ENCODE data around the gene TBX5. TPM values are rescaled to one million over a fixed set of nuclear protein-coding genes. Genes with fewer than 3 reads are reported as not detected.

TBX5 gene
- total and polyA plus RNA-seq, 12 donors, result 0.07 to 0.27 (median 0.14) TPM; not detected in 8

GRCh38 chr12:114311974-114312373 lies 94.0 kb downstream of the TBX5 start:
- no peak for DNase-seq
- no peaks in the 10 kb centered on the region for H3K4me1 ChIP-seq (replicated peaks in 1 of 2)
- WGBS, 4 donors, result 67 to 81% (median 74%) methylated on average over 3 to 4 of the region's 4 CpGs
- H3K36me3 ChIP-seq (replicated peaks in 1 of 2), result no peaks in the 10 kb centered on the region
- no peak for TF ChIP-seq CTCF (IDR thresholded peaks at IDR 0.05)
- TF ChIP-seq POLR2A (IDR thresholded peaks at IDR 0.05), result no peak
- intact Hi-C loops (cut with DNase I), result no loop called here
- H3K4me3 ChIP-seq, result no peak overlapping the region
- H3K27ac ChIP-seq, result no peak overlapping the region
- peaks cover 4% of the 10 kb centered on the region for H3K27me3 ChIP-seq
- no peaks in the 10 kb centered on the region for H3K9me3 ChIP-seq (replicated peaks in 1 of 3)

GRCh38 chr12:114306646-114307045 lies 99.3 kb downstream of the TBX5 start:
- WGBS, 4 donors, result 61 to 72% (median 68%) methylated on average over 1 of the region's 1 CpG

GRCh38 chr12:114305446-114305845 lies 100.5 kb downstream of the TBX5 start:
- H3K4me3 ChIP-seq, result no peak overlapping the region
- TF ChIP-seq POLR2A (IDR thresholded peaks at IDR 0.05) (no peak), CTCF (IDR thresholded peaks at IDR 0.05) (no peak)
- intact Hi-C loops (cut with DNase I), result no loop called here

More at GRCh38 chr12:114306646-114307045, 99.3 kb downstream of the TBX5 start:
- Histone ChIP-seq H3K4me1 (replicated peaks in 1 of 2) (no peaks in the 10 kb centered on the region), H3K9me3 (replicated peaks in 1 of 3) (no peaks in the 10 kb centered on the region), H3K4me3 (no peak overlapping the region), H3K27me3 (peaks cover 4% of the 10 kb centered on the region), H3K36me3 (replicated peaks in 1 of 2) (no peaks in the 10 kb centered on the region), H3K27ac (no peak overlapping the region)
- DNase-seq, result no peak
- TF ChIP-seq CTCF (IDR thresholded peaks at IDR 0.05) (no peak), POLR2A (IDR thresholded peaks at IDR 0.05) (no peak)
- intact Hi-C loops (cut with DNase I), result no loop called here

More at GRCh38 chr12:114305446-114305845, 100.5 kb downstream of the TBX5 start:
- Histone ChIP-seq H3K4me1 (replicated peaks in 1 of 2) (no peaks in the 10 kb centered on the region), H3K27ac (no peak overlapping the region), H3K9me3 (replicated peaks in 1 of 3) (no peaks in the 10 kb centered on the region), H3K27me3 (no peaks in the 10 kb centered on the region), H3K36me3 (replicated peaks in 1 of 2) (no peaks in the 10 kb centered on the region)
- no peak for DNase-seq
